GM12878 (cell line): ENCODE results near the gene GPR17. TPM values are rescaled to one million over a fixed set of nuclear protein-coding genes. Genes with fewer than 3 reads are reported as not detected.

Experiments
- ATAC-seq: fragments of 200-7000 bp; cut with Tn5 transposase; 3 replicates; pipeline ENCODE4 v1.9.1; 2020; ENCODE audit warnings: mild to moderate bottlenecking, moderate library complexity
- BruUV-seq: library from RNA; stranded (reverse); fragments of 400-500 nt; replicated peaks from 2 replicates; lab custom pipeline; 2021; lab: Mats Ljungman, UMichigan
- CTCF ChIA-PET: fragments of 300-600 bp; sonication (Branson Sonifier 250); formaldehyde crosslinking; extraction: SDS; loops from one replicate; lab custom pipeline; 2021; ENCODE audit warnings: inconsistent platforms; lab: Yijun Ruan, JAX
- POLR2A ChIA-PET: fragments of 350-600 bp; formaldehyde crosslinking; extraction: SDS; loops from one replicate; lab custom pipeline; 2021; ENCODE audit warnings: inconsistent platforms; lab: Charles Lee
- RAD21 ChIA-PET: fragments of 300-600 bp; sonication (Branson Sonifier 250); formaldehyde crosslinking; loops from one replicate; lab custom pipeline; 2023; ENCODE audit warnings: antibody characterized with exemption; ENCODE audit not compliant: unreplicated experiment; lab: Charles Lee
- SMC1A ChIA-PET: fragments of 300-600 bp; sonication (Branson Sonifier 250); formaldehyde crosslinking; loops from one replicate; lab custom pipeline; 2023; ENCODE audit not compliant: unreplicated experiment, uncharacterized antibody; lab: Charles Lee
- DNase-seq: peaks from one replicate; pipeline ENCODE4 v3.0.0-alpha.2; 2011; ENCODE audit warnings: low read depth, low spot score
- FAIRE-seq: peaks from 3 replicates; lab custom pipeline; 2011; peaks lifted over from hg19 to GRCh38; lab: Jason Lieb, UNC
- H2AFZ ChIP-seq: 2 replicates; pipeline ENCODE4 v1.6.0; 2011; ENCODE audit warnings: low read depth, low read length, control low read depth; ENCODE audit not compliant: control insufficient read depth
- H3K27ac ChIP-seq: 2 replicates; pipeline ENCODE4 v1.5.1; 2011; ENCODE audit warnings: control low read depth; ENCODE audit not compliant: control insufficient read depth, insufficient read depth
- H3K27me3 ChIP-seq, 2 experiments: replicated peaks in 1 of 2; 2 replicates each; pipeline versions ENCODE4 v1.6.0 to v1.6.1; 2011; ENCODE audit warnings: low read length in 1 of 2; ENCODE audit not compliant: control insufficient read depth in 2 of 2, insufficient read depth in 2 of 2
- H3K36me3 ChIP-seq, 2 experiments: 2 replicates each; pipeline ENCODE4 v1.5.1; 2011; ENCODE audit warnings: low read length in 1 of 2; ENCODE audit not compliant: control insufficient read depth in 2 of 2, insufficient read depth in 2 of 2
- H3K4me1 ChIP-seq: 2 replicates; pipeline ENCODE4 v1.6.1; 2011; ENCODE audit warnings: mild to moderate bottlenecking, low read length, moderate library complexity, mixed read lengths; ENCODE audit not compliant: control insufficient read depth, insufficient read depth
- H3K4me2 ChIP-seq: 2 replicates; pipeline ENCODE4 v1.6.0; 2011; ENCODE audit warnings: control low read depth; ENCODE audit not compliant: control insufficient read depth, insufficient read depth
- H3K4me3 ChIP-seq: fragments of 200-600 bp; sonication (generic); 2 replicates; pipeline ENCODE4 v1.5.1; 2016
- H3K79me2 ChIP-seq: 2 replicates; pipeline ENCODE4 v1.6.0; 2011; ENCODE audit warnings: low read length; ENCODE audit not compliant: control insufficient read depth, insufficient read depth
- H3K9ac ChIP-seq: 2 replicates; pipeline ENCODE4 v1.8.0; 2011; ENCODE audit warnings: low read length, control low read depth, mixed read lengths; ENCODE audit not compliant: control insufficient read depth, insufficient read depth
- H3K9me3 ChIP-seq: replicated peaks from 3 replicates; pipeline ENCODE4 v1.5.1; 2011; ENCODE audit warnings: mild to moderate bottlenecking, low read length; ENCODE audit not compliant: control insufficient read depth, insufficient read depth
- H4K20me1 ChIP-seq: 2 replicates; pipeline ENCODE4 v1.6.0; 2011; ENCODE audit not compliant: control insufficient read depth, insufficient read depth
- BCL3 ChIP-seq: IDR thresholded peaks from 2 replicates; pipeline ENCODE4 v1.6.1; 2011; ENCODE audit warnings: borderline replicate concordance, low read depth, mild to moderate bottlenecking, moderate library complexity, low read length; ENCODE audit not compliant: insufficient read depth, poor library complexity, severe bottlenecking
- CBFB ChIP-seq: IDR thresholded peaks from 2 replicates; pipeline ENCODE4 v1.6.1; 2016; ENCODE audit warnings: antibody characterized with exemption, low read depth
- HDGF ChIP-seq: fragments of 450-650 bp; IDR thresholded peaks from 2 replicates; pipeline ENCODE4 v1.6.1; 2016; ENCODE audit warnings: antibody characterized with exemption
- MLLT1 ChIP-seq: fragments of 450-650 bp; IDR thresholded peaks from 2 replicates; pipeline ENCODE4 v1.6.1; 2016; ENCODE audit warnings: mild to moderate bottlenecking
- RAD21 ChIP-seq: IDR thresholded peaks from 2 replicates; pipeline ENCODE4 v1.6.1; 2011; ENCODE audit warnings: mild to moderate bottlenecking, low read depth, low read length, moderate library complexity; ENCODE audit not compliant: insufficient read depth
- RB1 ChIP-seq: fragments of 450-650 bp; formaldehyde crosslinking; IDR thresholded peaks from 2 replicates; pipeline ENCODE4 v1.6.1; 2017; ENCODE audit warnings: mild to moderate bottlenecking, borderline replicate concordance
- SIN3A ChIP-seq: IDR thresholded peaks from 2 replicates; pipeline ENCODE4 v1.6.1; 2012; ENCODE audit warnings: low read depth, low read length, improper control_type of control experiment
- STAT1 ChIP-seq: fragments of 450-650 bp; conservative IDR thresholded peaks from 2 replicates; pipeline ENCODE4 v1.6.1; 2014; ENCODE audit warnings: antibody characterized with exemption, mild to moderate bottlenecking
- YBX1 ChIP-seq: fragments of 450-650 bp; IDR thresholded peaks from 2 replicates; pipeline ENCODE4 v1.6.1; 2016; ENCODE audit warnings: antibody characterized with exemption
- WGBS: methylation state at CpG from one replicate; pipeline ENCODE4 v1.1.6; 2016; ENCODE audit warnings: low lambda C conversion rate; ENCODE audit not compliant: insufficient replicate concordance, insufficient coverage; ENCODE audit errors: missing lambda C conversion rate; 5-methylcytosine and 5-hydroxymethylcytosine counted together
- in situ Hi-C: fragments of 300-500 bp; cut with MboI; formaldehyde crosslinking; loops from 9 replicates; pipeline ENCODE4 v1.14.3; 2018; ENCODE audit warnings: mixed read lengths
- intact Hi-C: fragments of 100-400 bp; cut with micrococcal nuclease; formaldehyde crosslinking; loops from one replicate; pipeline ENCODE4 v1.14.2; 2022; ENCODE audit not compliant: unreplicated experiment
- polyA plus RNA-seq, 11 experiments: library from polyadenylated mRNA; depleted of rRNA in 4 of 11; unstranded in 6 of 11; stranded (reverse) in 5 of 11; fragments of >200 nt; fragmentation: Nextera tagmentation in 4 of 11; fragmentation: Illumina TruSeq in 1 of 11; extraction: Ambion mirVana in 4 of 11; extraction: Trizol in 1 of 11; gene quantifications; 1 replicate in 1 of 11; 2 replicates in 10 of 11; pipeline versions ENCODE4 v1.2.1 to v1.2.3, GENCODE V29; 2011 to 2016; ENCODE audit warnings: inconsistent platforms in 2 of 11, missing spikeins in 2 of 11, low read depth in 1 of 11
- total RNA-seq, 4 experiments: library from RNA; depleted of rRNA in 3 of 4; stranded (reverse); fragments of >200 nt in 3 of 4; fragmentation: Illumina TruSeq in 1 of 4; extraction: Trizol in 1 of 4; gene quantifications; 2 replicates each; pipeline versions ENCODE4 v1.2.1 to v1.2.3, GENCODE V29; 2013 to 2021
- TF ChIP-seq, protein P1 (sequence below): fragments of 150-350 bp; IDR thresholded peaks from 2 replicates; pipeline ENCODE4 v1.6.1; 2016; ENCODE audit warnings: low read depth, low read length

GPR17 gene
- total and polyA plus RNA-seq, 10 of the 15 experiments (the other 5 are each of a cell fraction or from before 2014, with no cell fraction given), result not detected

GRCh38 chr2:127676906-127677305 is 31.0 kb downstream of the GPR17 start (continued):
- TF ChIP-seq RB1 (no peak), HDGF (no peak)
- TF ChIP-seq, protein P1, sequence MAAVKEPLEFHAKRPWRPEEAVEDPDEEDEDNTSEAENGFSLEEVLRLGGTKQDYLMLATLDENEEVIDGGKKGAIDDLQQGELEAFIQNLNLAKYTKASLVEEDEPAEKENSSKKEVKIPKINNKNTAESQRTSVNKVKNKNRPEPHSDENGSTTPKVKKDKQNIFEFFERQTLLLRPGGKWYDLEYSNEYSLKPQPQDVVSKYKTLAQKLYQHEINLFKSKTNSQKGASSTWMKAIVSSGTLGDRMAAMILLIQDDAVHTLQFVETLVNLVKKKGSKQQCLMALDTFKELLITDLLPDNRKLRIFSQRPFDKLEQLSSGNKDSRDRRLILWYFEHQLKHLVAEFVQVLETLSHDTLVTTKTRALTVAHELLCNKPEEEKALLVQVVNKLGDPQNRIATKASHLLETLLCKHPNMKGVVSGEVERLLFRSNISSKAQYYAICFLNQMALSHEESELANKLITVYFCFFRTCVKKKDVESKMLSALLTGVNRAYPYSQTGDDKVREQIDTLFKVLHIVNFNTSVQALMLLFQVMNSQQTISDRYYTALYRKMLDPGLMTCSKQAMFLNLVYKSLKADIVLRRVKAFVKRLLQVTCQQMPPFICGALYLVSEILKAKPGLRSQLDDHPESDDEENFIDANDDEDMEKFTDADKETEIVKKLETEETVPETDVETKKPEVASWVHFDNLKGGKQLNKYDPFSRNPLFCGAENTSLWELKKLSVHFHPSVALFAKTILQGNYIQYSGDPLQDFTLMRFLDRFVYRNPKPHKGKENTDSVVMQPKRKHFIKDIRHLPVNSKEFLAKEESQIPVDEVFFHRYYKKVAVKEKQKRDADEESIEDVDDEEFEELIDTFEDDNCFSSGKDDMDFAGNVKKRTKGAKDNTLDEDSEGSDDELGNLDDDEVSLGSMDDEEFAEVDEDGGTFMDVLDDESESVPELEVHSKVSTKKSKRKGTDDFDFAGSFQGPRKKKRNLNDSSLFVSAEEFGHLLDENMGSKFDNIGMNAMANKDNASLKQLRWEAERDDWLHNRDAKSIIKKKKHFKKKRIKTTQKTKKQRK, result no peak
- TF ChIP-seq, all 136 proteins: peak for 0

DNA sequence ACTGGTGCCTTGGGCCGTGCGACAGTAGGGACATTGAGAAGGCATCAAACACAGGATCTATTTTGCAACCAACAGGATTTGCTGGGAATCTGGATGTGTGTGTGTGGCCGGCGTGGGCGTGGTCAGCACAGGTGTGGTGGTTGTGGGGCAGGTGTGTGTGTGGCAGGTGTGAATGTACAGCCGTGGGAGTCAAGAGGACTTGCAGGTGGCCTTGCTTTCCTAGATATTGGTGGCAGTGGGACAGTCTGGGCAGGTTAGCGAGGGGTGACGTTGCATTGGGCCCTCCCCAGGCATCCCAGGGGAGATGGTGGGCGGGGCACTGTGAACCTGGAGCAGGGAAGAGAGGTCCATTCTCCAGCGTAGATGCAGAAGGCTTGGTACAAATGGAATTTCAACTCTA is 32.6 kb downstream of the GPR17 start:
- Histone ChIP-seq H3K4me2 (no peak overlapping the region), H3K9ac (no peak overlapping the region), H3K27me3 (peaks cover 9 to 15% of the 10 kb centered on the region in 2 experiments), H3K79me2 (no peaks in the 10 kb centered on the region), H3K4me3 (no peak overlapping the region), H2AFZ (no peak overlapping the region), H3K36me3 (no peaks in the 10 kb centered on the region), H3K9me3 (no peaks in the 10 kb centered on the region), H3K27ac (no peak overlapping the region), H3K4me1 (no peaks in the 10 kb centered on the region)
- DNase-seq (no peak), ATAC-seq (no peak), FAIRE-seq (no peak)
- intact Hi-C loops (no loop called here), in situ Hi-C loops (no loop called here)
- ChIA-PET POLR2A (no interaction called here), SMC1A (no interaction called here), RAD21 (no interaction called here), CTCF (no interaction called here)
- no TSS peak for BruUV-seq
- TF ChIP-seq RAD21, result no peak
- TF ChIP-seq MLLT1, result no peak
- TF ChIP-seq STAT1, result no peak
- TF ChIP-seq BCL3, result no peak
- no peak for TF ChIP-seq SIN3A
- TF ChIP-seq YBX1, result no peak
- no peak for TF ChIP-seq CBFB
- TF ChIP-seq, all 136 proteins: peak for 0
- 0 out of 2 replicates have a peak, but pooled peaks cover 3% of the 10 kb centered on the region for H4K20me1 ChIP-seq
- 36% methylated on average over 10 of the region's 10 CpGs for WGBS
